Measurements from ENCODE around the gene OSBPL5.

OSBPL5 gene

DNA sequence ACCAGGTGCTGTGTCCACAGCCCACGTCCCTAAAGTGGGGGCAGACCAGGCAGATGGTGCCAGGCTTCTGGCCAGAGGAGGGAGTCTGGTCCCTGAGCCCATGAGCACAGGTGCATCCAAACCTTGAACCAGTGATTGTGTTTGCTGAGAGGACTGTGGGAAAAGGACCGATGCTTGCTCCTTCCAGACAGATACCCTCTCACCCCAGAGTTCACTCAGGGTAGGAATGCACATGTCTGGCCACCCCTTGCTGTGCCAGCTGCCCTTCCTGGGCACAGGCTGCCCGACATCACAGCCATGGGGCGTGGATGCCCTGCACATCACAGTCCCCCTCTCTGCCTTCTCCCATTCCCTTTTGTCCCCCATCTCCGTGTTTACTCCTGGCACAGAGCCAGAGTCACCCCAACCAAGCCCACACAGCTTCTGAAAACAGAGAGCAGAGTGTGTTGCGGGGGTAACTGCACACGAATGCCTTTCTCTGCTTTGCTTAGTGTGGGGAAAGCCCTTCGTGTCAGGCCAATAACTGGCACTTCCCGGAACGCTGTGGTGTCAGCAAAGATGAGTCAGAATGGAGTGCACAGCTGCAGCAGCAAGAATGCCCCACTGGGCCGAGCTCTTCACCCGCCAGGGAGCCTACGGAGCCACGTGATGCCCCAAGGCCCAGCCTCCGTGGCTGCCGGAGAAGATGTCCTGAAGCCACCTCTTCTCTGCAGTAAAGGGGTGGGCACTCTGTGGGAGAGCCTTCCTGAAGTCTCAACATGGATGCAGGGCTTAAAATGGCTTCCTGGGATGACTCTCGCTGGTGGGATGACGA is 115.5 kb downstream of the OSBPL5 start:
- peak; percentile 66 for DNase-seq

DNA sequence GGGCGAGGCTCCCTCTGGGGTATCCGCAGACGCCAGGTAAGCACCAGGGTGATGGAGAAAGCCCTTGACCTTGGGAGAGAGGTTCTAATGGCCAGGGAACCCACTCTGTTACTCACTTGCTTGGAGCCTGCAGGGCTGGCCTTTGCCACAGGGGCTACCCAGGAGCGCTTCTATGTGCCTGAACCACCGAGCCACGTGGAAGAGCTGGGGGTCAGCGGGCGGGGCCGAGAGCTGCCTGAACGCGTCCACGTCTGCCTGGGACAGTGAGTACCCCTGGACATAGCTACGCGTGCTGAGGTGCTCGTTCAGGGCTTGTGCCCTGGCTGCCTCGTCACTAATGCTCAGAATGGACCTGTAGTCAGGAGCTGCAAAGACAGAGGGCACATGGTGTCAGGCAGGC is 117.5 kb downstream of the OSBPL5 start:
- DNase-seq, result peak; percentile 52

DNA sequence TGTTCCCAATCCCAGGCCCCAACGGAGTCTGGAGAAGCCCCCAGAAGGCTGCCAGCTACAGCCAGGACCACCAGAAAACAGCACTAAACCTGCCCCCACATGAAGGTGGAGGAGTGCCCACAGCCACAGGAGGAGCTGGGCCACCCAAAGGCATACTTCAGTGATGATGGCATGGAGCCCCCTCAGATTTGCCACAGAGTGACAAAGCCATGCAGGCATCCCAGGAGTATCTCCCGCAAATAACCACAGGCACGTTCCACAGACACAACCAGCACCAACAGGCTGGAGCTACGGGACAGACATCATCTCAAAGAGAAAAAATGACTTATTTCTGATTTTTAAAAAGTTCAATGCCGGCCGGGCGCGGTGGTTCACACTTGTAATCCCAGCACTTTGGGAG is 118.5 kb downstream of the OSBPL5 start:
- no peak for DNase-seq

DNA sequence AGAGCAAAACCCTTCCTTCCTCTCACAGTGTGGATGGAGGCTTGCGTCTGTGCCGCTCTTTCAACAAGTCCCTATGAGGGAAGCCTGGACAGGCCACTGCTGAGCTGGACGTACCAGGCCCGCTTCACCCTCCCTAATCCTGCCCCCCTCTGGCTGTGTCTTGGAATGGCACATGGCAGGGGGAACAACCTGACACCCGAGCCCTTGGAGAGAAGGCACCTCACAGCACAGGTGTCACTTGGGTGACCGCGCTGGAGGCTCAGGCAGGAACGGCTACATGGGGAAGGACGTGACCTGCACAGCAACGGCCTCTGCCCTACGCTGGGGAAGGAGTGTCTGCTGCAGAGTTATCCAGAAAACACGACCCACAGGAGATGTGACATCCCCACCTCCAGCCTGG is 118.9 kb downstream of the OSBPL5 start:
- peak; percentile 50 for DNase-seq

DNA sequence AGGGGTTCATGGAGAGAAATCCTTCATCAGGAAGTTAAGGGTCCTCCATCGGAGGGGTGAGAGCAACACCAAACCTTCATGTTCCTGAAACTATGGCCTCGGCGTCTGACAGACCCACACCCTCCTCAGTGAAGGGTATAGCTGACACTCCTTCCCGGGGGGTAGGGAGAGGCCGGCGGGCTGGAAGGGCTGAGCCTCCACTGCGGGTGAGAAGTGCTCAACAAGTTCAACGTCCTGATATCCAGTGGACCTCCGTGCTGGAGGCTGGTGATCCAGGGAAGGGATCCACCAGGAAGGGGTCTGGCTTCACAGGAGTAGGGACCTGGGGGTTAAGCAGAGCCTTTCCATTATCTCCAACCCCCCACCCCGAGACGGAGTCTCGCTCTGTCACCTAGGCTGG is 120.2 kb downstream of the OSBPL5 start:
- no peak for DNase-seq

DNA sequence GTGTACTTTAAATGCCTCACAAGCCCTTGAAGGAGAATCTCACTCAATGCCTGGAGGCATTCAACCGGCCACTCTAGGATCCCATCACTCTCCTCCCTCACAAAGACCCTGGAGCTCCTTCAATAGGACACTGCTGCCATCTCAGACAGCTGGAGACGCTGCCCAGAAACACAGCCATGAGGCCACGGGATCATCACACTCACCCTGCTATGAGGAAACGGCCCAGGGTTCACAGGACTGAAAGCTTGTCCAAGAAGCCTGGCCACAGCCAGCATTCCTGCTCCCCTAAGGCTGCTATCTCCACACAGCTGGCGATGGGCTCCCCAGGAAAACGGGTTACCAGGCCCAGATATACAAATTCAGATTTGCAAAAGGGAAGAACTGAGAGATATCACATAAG is 121.1 kb downstream of the OSBPL5 start:
- no peak for DNase-seq

DNA sequence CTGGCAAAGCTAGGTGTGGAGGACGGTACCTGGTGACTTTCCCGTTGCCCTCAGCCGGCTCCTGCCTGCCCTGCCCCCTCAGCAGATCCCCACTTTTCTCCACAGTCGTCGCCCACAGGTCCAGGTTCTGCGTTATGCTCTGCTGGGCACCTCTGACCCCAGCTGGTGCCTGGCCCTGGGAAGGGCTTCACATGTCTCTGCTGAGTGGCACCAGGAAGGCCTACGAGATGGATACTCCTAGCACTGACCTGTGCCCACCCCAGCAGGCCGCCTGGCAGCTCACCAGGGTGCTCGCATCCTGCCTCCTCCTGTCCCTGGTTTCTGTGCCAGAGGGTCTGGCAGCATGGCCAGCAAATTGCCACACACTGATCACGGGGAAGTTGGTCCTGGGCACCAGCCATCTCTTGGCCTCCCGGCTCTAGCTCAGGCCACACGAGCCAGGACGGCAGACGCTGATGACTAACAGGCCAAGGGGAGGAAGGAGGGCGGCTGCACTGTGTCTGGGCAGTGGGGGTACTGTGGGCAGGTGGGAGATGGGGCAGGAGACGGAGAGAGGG is 121.7 kb downstream of the OSBPL5 start:
- no peak for DNase-seq

DNA sequence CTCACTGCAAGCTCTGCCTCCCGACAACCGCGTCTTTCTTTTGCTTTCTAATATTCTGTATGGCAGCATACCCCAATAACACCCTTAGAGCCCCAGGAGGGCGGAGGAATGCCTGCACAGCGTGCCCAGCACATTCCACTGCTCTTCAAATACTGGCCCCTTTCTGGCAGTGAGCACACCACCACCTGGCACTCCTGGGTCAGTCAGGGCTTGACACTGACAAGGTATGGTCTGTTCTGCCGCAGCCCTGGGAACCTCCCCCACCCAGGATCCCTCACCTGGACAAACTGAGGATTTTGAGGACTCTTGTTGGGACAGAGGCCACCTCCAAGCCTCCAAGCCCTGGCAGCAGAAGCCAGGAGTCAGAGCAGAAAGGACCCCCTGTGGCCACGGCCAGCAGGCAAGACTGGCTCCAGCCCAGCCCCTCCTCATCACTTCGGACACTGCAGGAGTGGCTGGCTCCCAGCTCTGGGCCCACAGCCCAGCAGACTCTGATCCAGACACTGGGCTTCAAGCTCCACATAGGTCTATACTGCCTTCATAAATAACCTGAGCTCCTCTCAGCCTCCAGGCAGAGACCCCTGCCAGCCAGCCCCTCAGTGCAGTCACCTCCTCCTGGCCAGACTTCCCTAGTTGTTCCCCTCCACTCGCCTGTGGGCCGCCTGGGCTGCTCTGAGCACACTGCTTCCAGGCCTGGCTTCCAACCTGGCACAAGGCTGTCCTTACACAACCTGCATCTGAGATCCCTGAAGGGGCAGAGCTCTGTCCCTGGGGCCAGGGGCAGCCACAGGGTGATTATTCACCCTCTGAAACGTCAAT is 122.4 kb downstream of the OSBPL5 start:
- DNase-seq, result no peak

DNA sequence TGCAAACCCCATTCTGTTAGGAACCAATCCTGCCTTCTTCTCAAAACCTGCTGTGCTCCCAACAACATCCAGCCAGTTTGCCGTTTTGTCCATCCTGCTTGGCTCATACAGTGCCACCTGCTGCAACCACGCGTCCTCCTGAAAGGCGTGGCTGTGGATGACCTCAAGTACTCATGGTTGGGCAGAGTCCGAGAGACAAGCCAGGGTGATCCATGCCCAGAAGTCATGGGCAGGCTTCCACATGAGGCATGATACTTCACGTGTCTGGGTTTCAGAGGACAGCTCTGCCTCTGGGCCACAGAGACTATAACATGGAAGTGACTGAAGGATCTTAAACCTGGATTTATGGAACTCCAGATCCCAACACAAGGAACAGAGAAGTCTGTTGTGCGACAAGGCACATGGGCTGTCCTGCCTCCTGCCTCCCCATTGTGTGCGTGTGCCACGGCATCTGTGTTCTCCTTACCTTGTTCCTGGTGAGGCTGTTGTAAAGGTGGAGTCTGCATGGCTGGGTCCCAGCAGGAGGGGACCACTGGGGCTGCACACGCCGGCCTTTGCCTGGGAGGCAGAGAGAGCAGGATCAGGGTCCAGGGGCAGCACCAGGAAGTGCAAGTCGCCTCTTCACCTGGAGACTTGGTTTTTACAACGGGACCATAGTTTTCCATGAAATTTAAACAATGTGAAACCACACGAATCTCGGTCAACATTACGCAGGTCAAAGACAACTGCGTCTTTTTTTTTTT is 123.2 kb downstream of the OSBPL5 start:
- DNase-seq, result no peak

DNA sequence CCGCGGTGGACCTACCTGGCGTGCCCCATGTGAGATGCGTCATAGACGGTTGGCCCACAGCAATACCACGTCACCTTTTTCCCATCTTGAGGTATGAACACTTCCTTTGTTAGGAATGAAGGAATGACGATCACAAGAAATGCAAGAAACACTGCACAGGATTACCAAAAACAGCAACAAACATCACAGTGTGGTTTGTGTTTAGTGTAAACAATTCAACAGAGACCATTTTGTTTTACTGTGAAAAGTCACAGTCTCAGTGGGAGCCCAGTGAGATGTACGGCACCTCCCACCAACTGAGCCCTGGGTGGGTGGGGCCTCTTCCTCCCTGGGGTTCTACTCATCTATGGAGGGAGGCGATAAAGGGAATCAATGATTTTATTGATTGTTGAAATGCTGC is 124.2 kb downstream of the OSBPL5 start:
- no peak for DNase-seq

DNA sequence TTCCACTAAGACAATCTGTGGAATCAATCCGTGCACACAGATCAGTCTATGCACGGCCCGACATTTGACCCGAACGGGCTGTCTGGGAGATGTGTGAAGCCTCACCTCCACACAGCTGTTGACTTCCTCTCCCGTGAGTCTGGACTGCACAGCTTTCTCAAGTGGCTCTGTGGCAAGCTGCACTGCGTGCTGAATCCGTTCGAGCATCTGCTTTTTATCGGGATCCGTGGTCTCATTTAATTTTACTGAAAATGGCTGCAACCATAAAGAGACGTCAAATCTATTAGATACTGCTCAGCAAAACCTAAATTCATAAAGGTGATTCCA is 127.2 kb downstream of the OSBPL5 start:
- DNase-seq, result no peak

All from activated CD8-positive, alpha-beta memory T cell treated with anti-CD3 and anti-CD28 coated beads, Interleukin-2, amount 50 U/mL, for 48 hours (primary cell).